Activated CD4-positive, alpha-beta T cell treated with anti-CD3 and anti-CD28 coated beads, Interleukin-2, amount 50 U/mL, for 1 hour (primary cell): ENCODE measurements around the gene LAD1.

Experiments
- DNase-seq: peaks from one replicate; pipeline ENCODE4 v3.0.0-alpha.2; 2020

The LAD1 gene

GRCh38 chr1:201361652-201362504 is 37.2 kb downstream of the LAD1 start:
- no peak for DNase-seq

DNA sequence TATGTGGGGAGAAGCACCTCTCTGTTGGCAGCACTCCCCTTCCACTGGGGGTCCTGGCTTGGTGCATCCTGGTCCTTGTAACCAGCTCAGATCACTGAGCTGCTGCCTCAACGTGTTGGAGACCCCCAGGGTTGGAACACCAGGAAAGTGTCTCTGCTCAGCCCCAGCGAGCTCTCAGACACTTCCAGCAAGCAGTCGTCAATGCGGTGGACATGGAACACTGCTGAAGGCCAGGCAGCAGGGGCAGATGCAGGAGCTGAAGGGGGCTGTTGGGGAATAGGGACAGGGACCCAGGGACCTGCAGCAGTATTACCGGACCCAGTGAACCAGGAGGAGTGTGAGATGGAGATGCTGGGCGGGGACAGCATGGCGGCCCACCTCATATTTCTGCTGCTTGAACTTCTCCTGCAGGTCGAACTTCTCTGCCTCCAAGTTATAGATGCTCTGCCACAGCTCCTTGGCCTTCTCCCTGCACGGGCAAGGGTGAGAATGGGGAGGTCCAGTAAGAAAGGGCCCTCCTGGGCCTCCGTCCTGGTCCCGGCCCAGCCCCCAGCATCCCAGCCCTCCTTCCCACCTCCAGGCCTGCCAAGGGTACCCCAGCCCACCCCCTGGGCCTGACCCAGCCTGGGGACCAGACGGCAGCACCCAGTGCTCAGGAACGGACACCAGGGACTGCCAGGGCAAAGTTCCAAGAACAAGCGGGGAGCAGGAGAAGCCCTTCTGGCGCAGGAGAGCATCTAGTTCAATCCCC is 38.0 kb downstream of the LAD1 start:
- DNase-seq: no peak

DNA sequence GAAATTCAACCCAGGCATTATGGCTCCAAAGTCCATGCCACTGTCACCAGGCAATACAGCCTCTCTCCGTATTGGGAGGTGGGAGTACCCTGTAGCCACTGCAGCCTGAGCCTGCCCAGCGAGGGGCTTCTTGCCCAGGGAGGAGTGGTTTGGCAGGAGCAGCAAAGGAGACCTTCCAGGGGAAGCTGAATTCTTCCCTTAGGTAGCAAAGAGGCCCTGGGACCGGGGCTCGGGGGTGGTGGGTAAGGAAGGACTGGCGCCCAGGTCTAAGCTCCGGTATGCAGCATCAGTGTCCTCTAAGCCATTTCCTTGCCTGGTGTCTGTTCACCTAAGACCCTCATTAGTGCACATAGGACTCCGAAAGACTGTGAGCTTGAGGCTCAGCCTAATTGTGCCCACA is 38.6 kb downstream of the LAD1 start:
- no peak for DNase-seq

DNA sequence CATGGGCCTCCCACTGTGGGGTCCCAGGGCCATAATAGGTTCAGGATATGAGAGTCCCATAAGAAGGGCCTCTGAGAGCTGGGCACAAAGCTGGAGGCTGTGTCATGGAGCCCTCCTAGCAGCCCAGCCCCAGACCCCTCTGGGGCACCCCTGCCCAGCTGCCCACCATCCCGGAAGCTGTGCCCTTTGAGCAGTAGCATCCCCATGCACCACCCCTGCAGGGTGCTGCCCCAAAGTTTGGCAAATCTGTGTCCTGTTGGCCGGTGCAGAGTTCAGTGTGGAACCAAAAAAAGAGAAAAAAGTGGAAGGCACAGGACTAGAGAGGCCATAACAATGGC is 39.3 kb downstream of the LAD1 start:
- DNase-seq: no peak

DNA sequence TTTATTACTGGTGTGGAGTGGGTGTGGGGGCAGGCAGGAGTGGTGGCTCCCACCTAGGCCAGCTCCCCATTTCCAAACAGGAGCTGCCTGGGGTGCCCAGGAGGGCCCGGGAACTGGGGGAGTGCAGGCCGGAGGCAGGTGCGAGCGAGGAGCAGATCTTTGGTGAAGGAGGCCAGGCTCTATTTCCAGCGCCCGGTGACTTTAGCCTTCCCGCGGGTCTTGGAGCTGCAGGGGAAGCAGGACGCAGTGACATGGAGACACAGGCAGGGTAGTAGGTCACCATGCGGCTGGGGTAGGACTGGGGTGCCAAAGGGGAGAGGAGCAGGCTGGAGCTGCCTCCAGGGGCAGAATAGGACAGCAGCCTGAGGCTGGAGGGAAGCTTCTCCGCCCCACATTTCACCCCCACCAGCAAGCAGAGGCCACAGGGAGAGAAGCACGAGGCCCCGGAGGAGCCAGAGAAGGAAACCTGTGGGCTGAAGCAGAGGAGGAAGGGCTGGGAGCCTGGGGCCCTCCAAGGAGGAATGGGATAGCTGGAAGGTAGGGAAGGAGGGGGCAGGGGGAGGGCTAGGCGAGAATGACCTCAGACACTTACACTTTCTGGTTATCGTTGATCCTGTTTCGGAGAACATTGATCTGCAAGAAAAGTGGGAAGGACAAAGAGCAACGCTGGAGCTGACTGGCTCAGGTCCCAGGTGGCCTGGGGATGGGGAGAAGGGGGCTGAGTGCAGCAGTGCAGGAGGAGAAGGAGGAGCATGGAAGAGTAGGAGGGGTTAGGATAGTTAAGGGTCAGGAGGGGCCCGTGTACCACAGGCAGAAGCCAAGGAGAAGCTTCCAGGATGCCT is 39.9 kb downstream of the LAD1 start:
- no peak for DNase-seq

DNA sequence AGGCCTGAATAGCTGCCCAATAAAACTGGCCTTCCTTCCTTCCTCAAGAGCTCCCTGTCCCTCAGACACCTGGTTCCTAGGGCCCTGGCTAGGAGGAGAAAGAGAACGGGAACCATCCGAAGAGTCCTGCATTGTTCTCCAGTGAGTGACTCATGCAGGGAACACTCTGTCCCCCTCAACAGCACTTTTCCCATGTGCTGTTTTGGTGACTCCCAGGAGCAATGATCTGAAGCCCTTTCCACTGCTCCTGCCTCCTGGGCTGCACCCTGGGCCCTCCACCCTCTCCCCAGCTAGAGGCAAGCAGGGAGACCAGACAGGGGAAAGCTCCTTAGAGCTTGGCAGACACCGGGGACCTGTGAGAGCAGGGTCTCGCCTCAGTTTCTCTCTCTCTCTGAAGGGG is 40.5 kb downstream of the LAD1 start:
- no peak for DNase-seq

GRCh38 chr1:201357636-201358348 is 41.3 kb downstream of the LAD1 start:
- no peak for DNase-seq

DNA sequence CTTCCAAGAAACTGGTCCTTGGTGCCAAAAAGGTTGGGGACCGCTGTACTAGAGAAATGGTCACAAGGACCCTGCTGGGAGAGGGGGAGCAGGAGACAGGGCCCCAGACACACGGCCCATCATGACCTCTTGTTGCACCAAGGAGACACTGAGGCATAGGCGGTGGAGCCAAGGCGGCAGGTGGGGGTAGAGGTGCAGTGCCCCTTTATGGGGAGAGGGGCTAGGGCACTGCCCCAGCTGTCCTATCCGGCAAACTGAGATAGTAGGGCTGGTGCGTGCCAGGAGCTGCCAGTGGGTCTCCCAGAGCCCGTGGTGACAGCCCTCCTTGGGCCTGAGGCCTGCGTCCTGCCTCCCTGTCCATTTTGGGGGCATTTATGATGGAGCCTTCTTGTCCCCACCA is 41.9 kb downstream of the LAD1 start:
- no peak for DNase-seq

GRCh38 chr1:201356701-201357100 is 42.4 kb downstream of the LAD1 start:
- no peak for DNase-seq

- DNase-seq: no peak
Observed at GRCh38 chr1:201356236-201356635, 42.9 kb downstream of the LAD1 start.

DNA sequence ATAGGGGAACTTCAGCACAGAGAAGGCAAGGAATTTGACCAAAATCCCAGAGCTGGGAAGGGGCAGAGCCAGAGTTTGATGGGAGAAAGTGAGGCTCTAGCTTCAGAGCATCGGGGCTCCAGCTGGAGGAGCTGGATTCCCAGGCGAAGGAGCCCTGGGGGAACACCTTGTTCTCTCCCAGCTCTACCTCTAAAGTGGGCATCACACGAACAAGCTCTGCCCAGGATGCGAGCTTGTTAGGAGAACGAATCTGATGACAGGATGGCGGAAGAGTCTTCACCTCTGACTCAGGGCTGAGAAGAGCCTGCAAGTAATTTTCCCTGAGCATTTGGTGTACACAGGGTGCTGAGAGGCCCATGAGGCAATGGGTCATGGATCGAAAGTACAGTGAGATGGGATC is 43.7 kb downstream of the LAD1 start:
- no peak for DNase-seq

GRCh38 chr1:201354901-201355295 is 44.2 kb downstream of the LAD1 start:
- no peak for DNase-seq

DNA sequence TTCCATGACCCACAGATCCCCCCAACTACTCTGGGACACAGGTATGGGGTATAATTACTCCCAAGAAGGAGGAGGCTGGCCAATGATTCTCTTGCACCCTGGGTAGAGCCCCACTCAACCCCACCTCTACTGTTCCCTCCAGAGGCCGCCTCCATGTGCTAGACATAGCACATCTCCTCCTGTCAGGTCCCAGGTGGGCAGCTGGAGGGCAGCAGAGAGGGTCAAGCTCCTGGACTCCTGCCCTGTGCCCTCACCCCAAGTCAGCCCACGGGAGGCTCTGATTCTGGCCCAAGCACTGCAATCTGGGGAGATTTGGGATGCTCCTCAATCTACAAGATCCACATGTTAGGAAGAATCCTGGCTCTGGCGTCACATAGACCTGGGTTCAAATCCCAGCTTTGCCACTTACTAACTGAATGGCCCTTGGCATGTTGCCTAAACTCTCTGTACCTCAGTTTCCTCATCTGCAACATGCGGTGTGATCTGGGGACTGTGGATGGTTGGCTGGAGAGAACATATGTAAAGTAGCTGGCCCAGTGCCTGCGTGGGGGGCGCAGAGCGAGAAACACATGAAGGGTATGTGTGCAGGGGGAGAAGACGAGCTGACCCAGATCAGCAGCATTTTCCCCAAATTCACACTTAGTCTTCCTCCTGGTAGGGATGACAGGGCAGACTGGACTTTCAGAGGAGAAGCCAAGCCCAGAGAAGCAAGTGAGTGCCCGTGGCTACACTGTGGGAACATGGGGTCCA is 44.8 kb downstream of the LAD1 start:
- no peak for DNase-seq

- no peak for DNase-seq
Observed at GRCh38 chr1:201353186-201353940, 45.8 kb downstream of the LAD1 start.

DNA sequence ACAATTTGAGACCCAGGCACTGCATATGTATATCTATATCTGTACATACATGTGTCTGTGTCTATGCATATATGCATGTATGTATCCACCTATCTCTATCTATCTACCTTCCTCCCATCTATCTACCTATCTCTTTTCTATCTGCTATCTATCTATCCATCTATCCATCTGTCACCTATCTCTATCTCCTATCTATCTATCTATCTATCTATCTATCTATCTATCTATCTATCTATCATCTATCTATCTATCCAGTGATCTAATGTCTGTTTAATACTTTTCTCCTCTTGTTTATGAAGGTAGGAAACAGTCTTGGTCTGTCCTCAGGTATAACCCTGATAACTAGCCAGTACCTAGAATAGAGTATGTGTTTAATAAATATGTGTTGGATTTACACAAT is 47.5 kb downstream of the LAD1 start:
- no peak for DNase-seq

GRCh38 chr1:201350884-201351283 is 48.2 kb downstream of the LAD1 start:
- no peak for DNase-seq

DNA sequence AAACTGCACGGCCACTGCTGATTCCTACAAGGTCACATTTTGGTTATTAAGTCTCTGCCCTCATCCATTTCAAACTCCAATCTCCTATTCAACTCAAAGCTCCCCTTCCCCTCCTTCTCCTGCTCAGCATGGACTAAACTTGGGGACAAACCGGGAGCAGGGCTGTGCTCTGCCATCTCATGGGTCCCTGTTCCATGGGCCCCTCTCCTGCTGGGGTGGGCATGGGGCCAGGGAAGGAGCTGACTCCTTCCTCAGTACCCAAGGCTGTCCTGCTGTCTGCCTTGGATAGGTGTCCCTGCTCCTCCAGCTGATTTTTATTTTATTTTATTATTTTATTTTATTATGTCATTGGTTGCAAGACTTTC is 48.8 kb downstream of the LAD1 start:
- DNase-seq: no peak

GRCh38 chr1:201349092-201349491 is 50.0 kb downstream of the LAD1 start:
- DNase-seq: no peak

DNA sequence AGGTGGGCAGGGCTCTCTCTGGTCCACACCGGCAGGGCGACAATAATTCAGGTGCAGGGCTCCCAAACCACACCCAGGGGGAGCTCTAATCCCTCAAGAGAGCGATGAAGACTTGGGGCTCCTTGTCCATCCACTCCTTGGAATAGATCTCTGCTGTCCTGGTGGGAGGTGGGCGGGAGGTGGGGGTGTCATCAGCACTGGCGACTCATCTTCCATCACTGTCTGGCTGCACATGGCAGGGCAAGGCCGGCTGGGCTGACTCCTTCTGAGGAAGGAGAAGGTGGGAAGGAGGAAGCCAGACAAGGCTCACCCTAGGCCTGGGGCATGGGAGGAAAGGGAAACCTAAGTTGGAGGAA is 50.9 kb downstream of the LAD1 start:
- no peak for DNase-seq

GRCh38 chr1:201347498-201348210 is 51.5 kb downstream of the LAD1 start:
- no peak for DNase-seq

- DNase-seq: no peak
Observed at GRCh38 chr1:201346987-201347386, 52.1 kb downstream of the LAD1 start.
